Uterus (tissue), 4 donors: ENCODE data around the gene SCAMP4. TPM values are rescaled to one million over a fixed set of nuclear protein-coding genes. Genes with fewer than 3 reads are reported as not detected.

ENCODE experiments used
- DNase-seq, 2 donors: peaks; one replicate each; pipeline ENCODE4 v3.0.0-alpha.2; 2019 to 2020
- H3K27ac ChIP-seq, 2 donors: fragments of 200-600 bp; sonication (generic); 1 replicate in 1 of 2; 2 replicates in 1 of 2; pipeline ENCODE4 v1.5.1; 2016 to 2018
- H3K27me3 ChIP-seq, 2 donors: fragments of 200-600 bp; sonication (generic); one replicate each; pipeline ENCODE4 v1.5.1; 2018 to 2019; ENCODE audit warnings: control low read depth in 1 of 2
- H3K36me3 ChIP-seq, 2 donors: fragments of 200-600 bp; sonication (generic); one replicate each; pipeline ENCODE4 v1.5.1; 2019; ENCODE audit warnings: control low read depth in 1 of 2
- H3K4me1 ChIP-seq, 2 donors: fragments of 200-600 bp; sonication (generic); one replicate each; pipeline ENCODE4 v1.5.1; 2018 to 2019; ENCODE audit warnings: control low read depth in 1 of 2
- H3K4me3 ChIP-seq, 2 donors: fragments of 200-600 bp; sonication (generic); 1 replicate in 1 of 2; 2 replicates in 1 of 2; pipeline ENCODE4 v1.5.1; 2018 to 2019; ENCODE audit warnings: mild to moderate bottlenecking in 1 of 2
- H3K9me3 ChIP-seq, 2 donors: fragments of 200-600 bp; sonication (generic); one replicate each; pipeline ENCODE4 v1.5.1; 2019; ENCODE audit warnings: control low read depth in 1 of 2
- CTCF ChIP-seq, 4 experiments: fragments of 200-600 bp in 2 of 4; fragments of 450-650 bp in 2 of 4; sonication (generic) in 2 of 4; IDR thresholded peaks; one replicate each; pipeline ENCODE4 v1.5.1; 2016 to 2019; ENCODE audit warnings: antibody characterized with exemption in 4 of 4, mild to moderate bottlenecking in 2 of 4, moderate library complexity in 1 of 4
- POLR2A ChIP-seq, 2 donors: fragments of 450-650 bp; IDR thresholded peaks; one replicate each; pipeline ENCODE4 v1.6.1; 2016; ENCODE audit warnings: antibody characterized with exemption in 2 of 2, mild to moderate bottlenecking in 1 of 2, moderate library complexity in 1 of 2
- intact Hi-C: fragments of 100-400 bp; cut with DNase I; formaldehyde crosslinking; loops from one replicate; pipeline ENCODE4 v1.15.1; 2023; ENCODE audit warnings: low total_unique reads
- total RNA-seq, 4 donors: library from RNA; depleted of rRNA in 3 of 4; stranded (reverse); fragments of >200 nt in 3 of 4; gene quantifications; one replicate each; pipeline versions ENCODE4 v1.1.0 to v1.2.4, GENCODE V29; 2014 to 2023
- donor health status: DM: yes; HTN: yes; CAD: no.

SCAMP4 gene
- total RNA-seq, 4 donors from 2014 or later, result 9.5 to 68.9 (median 28.0) TPM

GRCh38 chr19:1949304-1950101, 44.3 kb downstream of the SCAMP4 start:
- intact Hi-C loops, result no loop called here
- no peaks in the 10 kb centered on the region for H3K36me3 ChIP-seq

GRCh38 chr19:1950640-1951039, 45.4 kb downstream of the SCAMP4 start:
- intact Hi-C loops, result no loop called here
- no peaks in the 10 kb centered on the region for H3K27me3 ChIP-seq
- no peak overlapping the region for H3K4me3 ChIP-seq
- H3K27ac ChIP-seq, result no peak overlapping the region
- H3K9me3 ChIP-seq, result no peaks in the 10 kb centered on the region
- no peaks in the 10 kb centered on the region for H3K36me3 ChIP-seq
- TF ChIP-seq CTCF (IDR thresholded peaks at IDR 0.05), result no peak
- H3K4me1 ChIP-seq, result no peaks in the 10 kb centered on the region
- no peak for DNase-seq

More at GRCh38 chr19:1949304-1950101, 44.3 kb downstream of the SCAMP4 start:
- Histone ChIP-seq H3K4me1 (no peaks in the 10 kb centered on the region), H3K4me3 (no peak overlapping the region), H3K9me3 (no peaks in the 10 kb centered on the region), H3K27ac (no peak overlapping the region), H3K27me3 (no peaks in the 10 kb centered on the region)
- no peak for DNase-seq
- no peak for TF ChIP-seq POLR2A (IDR thresholded peaks at IDR 0.05)
- TF ChIP-seq CTCF (IDR thresholded peaks at IDR 0.05), result no peak

- no peaks in the 10 kb centered on the region for H3K9me3 ChIP-seq
- no peak overlapping the region for H3K27ac ChIP-seq
- no peak for DNase-seq
- H3K4me3 ChIP-seq, result no peak overlapping the region
- no peaks in the 10 kb centered on the region for H3K36me3 ChIP-seq
- intact Hi-C loops, result no loop called here
- H3K4me1 ChIP-seq, result no peaks in the 10 kb centered on the region
- H3K27me3 ChIP-seq, result no peaks in the 10 kb centered on the region
- TF ChIP-seq POLR2A (IDR thresholded peaks at IDR 0.05) (no peak), CTCF (IDR thresholded peaks at IDR 0.05) (no peak)
These were observed 47.4 kb downstream of the SCAMP4 start for GRCh38 chr19:1952635-1953034.

- Histone ChIP-seq H3K4me3 (no peak overlapping the region), H3K36me3 (no peaks in the 10 kb centered on the region), H3K9me3 (no peaks in the 10 kb centered on the region), H3K27me3 (no peaks in the 10 kb centered on the region), H3K27ac (no peak overlapping the region), H3K4me1 (no peaks in the 10 kb centered on the region)
- TF ChIP-seq CTCF (IDR thresholded peaks at IDR 0.05), result no peak
- no peak for TF ChIP-seq POLR2A (IDR thresholded peaks at IDR 0.05)
- no peak for DNase-seq
- intact Hi-C loops, result no loop called here
These were observed 47.8 kb downstream of the SCAMP4 start for GRCh38 chr19:1953037-1953436.

- H3K27me3 ChIP-seq, result no peaks in the 10 kb centered on the region
- H3K27ac ChIP-seq, result no peak overlapping the region
- intact Hi-C loops, result no loop called here
- DNase-seq, result no peak
- no peaks in the 10 kb centered on the region for H3K9me3 ChIP-seq
- H3K4me3 ChIP-seq, result no peak overlapping the region
- no peaks in the 10 kb centered on the region for H3K4me1 ChIP-seq
- H3K36me3 ChIP-seq, result no peaks in the 10 kb centered on the region
- no peak for TF ChIP-seq POLR2A (IDR thresholded peaks at IDR 0.05)
- TF ChIP-seq CTCF (IDR thresholded peaks at IDR 0.05), result no peak
These were observed 48.4 kb downstream of the SCAMP4 start for GRCh38 chr19:1953441-1954094.
